Activated CD8-positive, alpha-beta T cell treated with anti-CD3 and anti-CD28 coated beads for 36 hours (primary cell): ENCODE results near the gene TMEM63A. TPM values are rescaled to one million over a fixed set of nuclear protein-coding genes. Genes with fewer than 3 reads are reported as not detected.
A peak's percentile ranks its signal among the peaks of the same experiment; 100 is the strongest.

Source experiments
- ATAC-seq: fragments of 200-7000 bp; cut with Tn5 transposase; one replicate; pipeline ENCODE4 v1.10.0; 2021; ENCODE audit warnings: mild to moderate bottlenecking, moderate library complexity
- CTCF ChIA-PET: fragments of 350-600 bp; sonication (Branson Sonifier 250); formaldehyde crosslinking; loops from one replicate; lab custom pipeline; 2021; ENCODE audit warnings: antibody characterized with exemption; lab: Charles Lee
- POLR2A ChIA-PET: fragments of 350-600 bp; sonication (Branson Sonifier 250); formaldehyde crosslinking; loops from one replicate; lab custom pipeline; 2021; ENCODE audit warnings: antibody characterized with exemption; lab: Charles Lee
- DNase-seq: peaks from one replicate; pipeline ENCODE4 v3.0.0-alpha.2; 2020
- H3K27ac Mint-ChIP-seq: one replicate; pipeline ENCODE4 v1.8.0; 2021; ENCODE audit warnings: mild to moderate bottlenecking, mixed read lengths
- H3K27me3 Mint-ChIP-seq: one replicate; pipeline ENCODE4 v1.8.0; 2021; ENCODE audit warnings: mixed read lengths
- H3K36me3 Mint-ChIP-seq: one replicate; pipeline ENCODE4 v1.8.0; 2021; ENCODE audit warnings: low read depth, mixed read lengths
- H3K4me1 Mint-ChIP-seq: one replicate; pipeline ENCODE4 v1.8.0; 2021; ENCODE audit warnings: low read depth, mixed read lengths
- H3K4me3 Mint-ChIP-seq: one replicate; pipeline ENCODE4 v1.8.0; 2021; ENCODE audit warnings: mild to moderate bottlenecking, moderate library complexity, mixed read lengths
- H3K9me3 Mint-ChIP-seq: one replicate; pipeline ENCODE4 v1.8.0; 2021; ENCODE audit warnings: mixed read lengths
- intact Hi-C: fragments of 100-400 bp; cut with micrococcal nuclease; formaldehyde crosslinking; loops from one replicate; pipeline ENCODE4 v1.10.0; 2022
- total RNA-seq, 2 experiments: library from RNA; stranded (reverse); gene quantifications; one replicate each; pipeline ENCODE4 v1.2.3, GENCODE V29; 2021
- TF ChIP-seq, protein P1 (sequence below): fragments of 200-600 bp; IDR thresholded peaks from one replicate; pipeline ENCODE4 v1.8.0; 2022; ENCODE audit warnings: antibody characterized with exemption, mild to moderate bottlenecking

TMEM63A gene
- total RNA-seq, 2 experiments from 2014 or later, result 51.4 to 54.6 TPM

- TF ChIP-seq, protein P1, sequence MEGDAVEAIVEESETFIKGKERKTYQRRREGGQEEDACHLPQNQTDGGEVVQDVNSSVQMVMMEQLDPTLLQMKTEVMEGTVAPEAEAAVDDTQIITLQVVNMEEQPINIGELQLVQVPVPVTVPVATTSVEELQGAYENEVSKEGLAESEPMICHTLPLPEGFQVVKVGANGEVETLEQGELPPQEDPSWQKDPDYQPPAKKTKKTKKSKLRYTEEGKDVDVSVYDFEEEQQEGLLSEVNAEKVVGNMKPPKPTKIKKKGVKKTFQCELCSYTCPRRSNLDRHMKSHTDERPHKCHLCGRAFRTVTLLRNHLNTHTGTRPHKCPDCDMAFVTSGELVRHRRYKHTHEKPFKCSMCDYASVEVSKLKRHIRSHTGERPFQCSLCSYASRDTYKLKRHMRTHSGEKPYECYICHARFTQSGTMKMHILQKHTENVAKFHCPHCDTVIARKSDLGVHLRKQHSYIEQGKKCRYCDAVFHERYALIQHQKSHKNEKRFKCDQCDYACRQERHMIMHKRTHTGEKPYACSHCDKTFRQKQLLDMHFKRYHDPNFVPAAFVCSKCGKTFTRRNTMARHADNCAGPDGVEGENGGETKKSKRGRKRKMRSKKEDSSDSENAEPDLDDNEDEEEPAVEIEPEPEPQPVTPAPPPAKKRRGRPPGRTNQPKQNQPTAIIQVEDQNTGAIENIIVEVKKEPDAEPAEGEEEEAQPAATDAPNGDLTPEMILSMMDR, result peak; percentile 93
- peaks cover 1% of the 10 kb centered on the region for H3K36me3 Mint-ChIP-seq
- H3K27me3 Mint-ChIP-seq, result no peaks in the 10 kb centered on the region
- DNase-seq (peak; percentile 78), ATAC-seq (peak; percentile 94)
- ChIA-PET POLR2A (interaction anchor here (0.8 to 1.3 kb wide), 5 partner anchors 12 to 142 kb away, joined by 3 to 5 read pairs (median 3); partner anchors contain the start of genes PYCR2 and SRP9), CTCF (interaction anchor here (0.6 to 3.4 kb wide), 36 partner anchors 9 to 508 kb away, joined by 3 to 37 read pairs (median 4); partner anchors contain the start of genes LEFTY1, PYCR2, SRP9 and TMEM63A)
- intact Hi-C loops, result loop anchor here (5.0 kb wide), 3 partner anchors 44 to 434 kb away; partner anchors contain the start of gene SRP9
- no peak overlapping the region for H3K4me3 Mint-ChIP-seq
- no peak overlapping the region for H3K27ac Mint-ChIP-seq
- no peaks in the 10 kb centered on the region for H3K9me3 Mint-ChIP-seq
- H3K4me1 Mint-ChIP-seq, result peaks cover 17% of the 10 kb centered on the region
Measured at GRCh38 chr1:225911191-225912130, 29.3 kb upstream of the TMEM63A start.

DNA sequence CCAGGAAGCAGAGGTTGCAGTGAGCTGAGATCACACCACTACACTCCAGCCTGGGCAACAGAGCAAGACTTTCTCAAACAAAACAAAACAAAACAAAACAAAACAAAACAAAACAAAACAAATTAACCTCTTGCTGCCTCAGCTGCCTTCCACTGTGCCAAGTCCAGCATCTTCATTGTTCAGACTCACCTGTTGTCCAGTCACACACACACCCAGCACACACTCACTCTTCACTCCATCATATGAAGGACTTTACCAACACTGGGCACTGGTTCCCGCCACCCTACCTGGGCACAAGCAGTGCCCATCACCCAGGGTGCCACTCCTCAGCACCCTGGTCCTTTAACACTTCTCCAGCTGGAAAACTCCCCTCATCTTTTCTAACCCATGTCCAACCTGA lies 27.3 kb upstream of the TMEM63A start:
- Mint-ChIP-seq H3K4me3 (no peak overlapping the region), H3K4me1 (peaks cover 22% of the 10 kb centered on the region), H3K36me3 (no peaks in the 10 kb centered on the region), H3K9me3 (no peaks in the 10 kb centered on the region), H3K27ac (no peak overlapping the region), H3K27me3 (no peaks in the 10 kb centered on the region)
- intact Hi-C loops, result no loop called here
- TF ChIP-seq, protein P1, result no peak
- ChIA-PET CTCF (interaction anchor here (0.9 to 3.4 kb wide), 4 partner anchors 12 to 436 kb away, joined by 3 to 32 read pairs (median 16); partner anchors contain the start of gene TMEM63A), POLR2A (no interaction called here)
- ATAC-seq, result no peak
- no peak for DNase-seq

- DNase-seq (no peak), ATAC-seq (no peak)
- TF ChIP-seq, protein P1, result no peak
- Mint-ChIP-seq H3K36me3 (no peaks in the 10 kb centered on the region), H3K4me1 (peaks cover 22% of the 10 kb centered on the region), H3K9me3 (no peaks in the 10 kb centered on the region), H3K27ac (no peak overlapping the region), H3K27me3 (no peaks in the 10 kb centered on the region), H3K4me3 (no peak overlapping the region)
- CTCF ChIA-PET, result interaction anchor here (1.3 kb wide), 1 partner anchor 13 kb away, joined by 4 read pairs; no protein-coding TSS in a partner anchor
- POLR2A ChIA-PET, result interaction anchor here (0.7 kb wide), 1 partner anchor 12 kb away, joined by 3 read pairs; no protein-coding TSS in a partner anchor
- intact Hi-C loops, result no loop called here
Measured at GRCh38 chr1:225908773-225909172, 26.6 kb upstream of the TMEM63A start.

GRCh38 chr1:225908013-225908640 lies 25.9 kb upstream of the TMEM63A start:
- no peak for DNase-seq
- no peaks in the 10 kb centered on the region for H3K9me3 Mint-ChIP-seq
- TF ChIP-seq, protein P1, result no peak
- intact Hi-C loops, result no loop called here
- no peak overlapping the region for H3K27ac Mint-ChIP-seq
- ChIA-PET CTCF (interaction anchor here (1.3 kb wide), 1 partner anchor 14 kb away, joined by 4 read pairs; no protein-coding TSS in a partner anchor), POLR2A (interaction anchor here (0.7 kb wide), 1 partner anchor 12 kb away, joined by 3 read pairs; no protein-coding TSS in a partner anchor)
- H3K4me3 Mint-ChIP-seq, result no peak overlapping the region
- no peaks in the 10 kb centered on the region for H3K36me3 Mint-ChIP-seq
- peaks cover 22% of the 10 kb centered on the region for H3K4me1 Mint-ChIP-seq
- no peaks in the 10 kb centered on the region for H3K27me3 Mint-ChIP-seq
- ATAC-seq, result no peak
